Measurements from ENCODE around the gene B3GLCT. TPM values are rescaled to one million over a fixed set of nuclear protein-coding genes. Genes with fewer than 3 reads are reported as not detected.

Gene B3GLCT
- total and polyA plus RNA-seq, 5 donors, result 19.8 to 45.1 (median 25.9) TPM

DNA sequence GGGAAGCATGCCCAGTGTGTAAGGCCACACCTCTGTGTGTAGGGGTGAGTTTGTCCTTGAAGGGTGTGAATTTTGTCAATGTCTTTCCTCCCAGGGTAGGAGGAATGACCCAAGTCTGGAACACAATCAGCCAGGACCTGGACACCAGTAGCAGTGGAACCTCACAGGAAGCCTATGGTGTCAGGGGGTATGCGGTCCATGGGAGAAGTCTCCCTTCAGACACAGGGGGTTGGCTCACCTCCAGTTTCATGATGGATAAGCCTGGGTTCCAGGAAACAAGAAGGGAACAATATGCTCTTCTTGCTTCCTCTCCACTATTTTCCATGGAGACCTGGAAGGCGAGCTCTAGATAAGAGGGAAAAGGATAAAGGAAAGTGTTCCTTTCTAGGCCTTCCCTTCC, 23.9 kb downstream of the B3GLCT start:
- DNase-seq (peak in 1 of 3 donors; percentile 31), ATAC-seq (peak; percentile 63 to 89)
- Histone ChIP-seq H3K4me3 (ENCODE audit: low read length) (no peak overlapping the region), H3K4me1 (ENCODE audit: control insufficient read depth, insufficient read depth, low read length) (peaks cover 15% of the 10 kb centered on the region), H3K27me3 (ENCODE audit: control insufficient read depth, insufficient read depth) (no peaks in the 10 kb centered on the region), H3K9me3 (ENCODE audit: control insufficient read depth, low read length) (no peaks in the 10 kb centered on the region), H3K27ac (ENCODE audit: low read length) (peak overlapping the region; percentile 86)
- intact Hi-C loops (cut with DNase I), result no loop called here
- WGBS, result 59% methylated on average over 2 of the region's 2 CpGs

DNA sequence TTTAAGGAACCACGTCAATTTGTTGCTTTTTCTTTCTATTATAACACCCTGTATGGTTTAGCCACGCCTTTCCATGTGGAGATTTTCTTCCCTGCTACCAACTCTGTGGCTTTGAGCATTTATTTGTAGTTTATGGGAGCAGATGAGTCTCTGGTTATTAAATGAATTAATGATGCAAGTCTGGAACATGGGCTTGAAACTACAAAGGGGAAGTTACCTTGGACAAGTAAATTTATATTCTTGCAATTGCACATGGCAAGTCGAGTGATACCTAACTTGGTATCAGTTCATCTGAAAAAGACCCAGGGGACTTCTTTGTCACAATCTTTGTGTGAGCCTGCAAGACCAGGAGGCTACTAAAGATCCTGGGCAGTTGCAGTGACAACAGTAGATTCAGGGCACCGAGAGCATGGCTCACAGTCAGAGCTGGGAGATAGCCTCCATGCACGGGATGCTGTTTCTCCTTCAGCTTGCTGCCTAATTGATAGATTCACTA, 24.4 kb downstream of the B3GLCT start:
- Histone ChIP-seq H3K4me1 (ENCODE audit: control insufficient read depth, insufficient read depth, low read length) (peaks cover 15% of the 10 kb centered on the region), H3K27me3 (ENCODE audit: control insufficient read depth, insufficient read depth) (no peaks in the 10 kb centered on the region), H3K9me3 (ENCODE audit: control insufficient read depth, low read length) (no peaks in the 10 kb centered on the region), H3K27ac (ENCODE audit: low read length) (peak overlapping the region; percentile 86), H3K4me3 (ENCODE audit: low read length) (no peak overlapping the region)
- DNase-seq (no peak), ATAC-seq (no peak)
- intact Hi-C loops (cut with DNase I), result no loop called here
- 81% methylated on average over 5 of the region's 5 CpGs for whole genome bisulfite sequencing

DNA sequence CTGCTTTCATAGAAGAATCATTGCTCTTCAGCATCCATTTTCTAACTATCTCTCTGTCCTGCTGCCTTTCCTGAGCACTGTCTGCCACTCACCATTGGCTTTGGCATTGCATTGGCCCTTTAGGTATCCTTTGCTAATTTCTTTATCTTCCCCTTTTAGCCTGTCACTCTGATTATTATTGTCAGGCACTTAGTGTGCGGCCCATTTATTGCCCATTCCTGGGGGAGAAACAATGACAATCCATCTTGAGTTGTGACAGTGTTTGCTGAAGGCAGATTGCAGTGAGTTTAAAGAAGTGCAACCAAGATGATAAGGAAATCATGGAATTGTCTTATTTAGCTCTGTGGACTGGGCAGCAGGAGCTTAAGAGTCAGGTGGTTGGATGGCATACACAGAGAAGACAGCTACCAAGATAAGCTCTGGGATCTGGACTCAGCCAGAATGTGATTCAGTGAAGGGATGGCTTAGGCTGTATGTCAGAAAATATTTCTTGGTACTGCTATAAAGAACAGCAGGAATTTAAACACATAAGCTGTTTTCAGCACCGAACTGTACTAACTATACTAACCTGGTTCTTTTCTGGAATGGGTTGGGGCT, 25.3 kb downstream of the B3GLCT start:
- Histone ChIP-seq H3K4me3 (ENCODE audit: low read length) (no peak overlapping the region), H3K27ac (ENCODE audit: low read length) (peak overlapping the region; percentile 75), H3K9me3 (ENCODE audit: control insufficient read depth, low read length) (no peaks in the 10 kb centered on the region), H3K4me1 (ENCODE audit: control insufficient read depth, insufficient read depth, low read length) (peaks cover 13% of the 10 kb centered on the region), H3K27me3 (ENCODE audit: control insufficient read depth, insufficient read depth) (no peaks in the 10 kb centered on the region)
- DNase-seq, result no peak
- WGBS, result 54% methylated on average over 2 of the region's 2 CpGs
- intact Hi-C loops (cut with DNase I), result no loop called here
- ATAC-seq, result no peak

DNA sequence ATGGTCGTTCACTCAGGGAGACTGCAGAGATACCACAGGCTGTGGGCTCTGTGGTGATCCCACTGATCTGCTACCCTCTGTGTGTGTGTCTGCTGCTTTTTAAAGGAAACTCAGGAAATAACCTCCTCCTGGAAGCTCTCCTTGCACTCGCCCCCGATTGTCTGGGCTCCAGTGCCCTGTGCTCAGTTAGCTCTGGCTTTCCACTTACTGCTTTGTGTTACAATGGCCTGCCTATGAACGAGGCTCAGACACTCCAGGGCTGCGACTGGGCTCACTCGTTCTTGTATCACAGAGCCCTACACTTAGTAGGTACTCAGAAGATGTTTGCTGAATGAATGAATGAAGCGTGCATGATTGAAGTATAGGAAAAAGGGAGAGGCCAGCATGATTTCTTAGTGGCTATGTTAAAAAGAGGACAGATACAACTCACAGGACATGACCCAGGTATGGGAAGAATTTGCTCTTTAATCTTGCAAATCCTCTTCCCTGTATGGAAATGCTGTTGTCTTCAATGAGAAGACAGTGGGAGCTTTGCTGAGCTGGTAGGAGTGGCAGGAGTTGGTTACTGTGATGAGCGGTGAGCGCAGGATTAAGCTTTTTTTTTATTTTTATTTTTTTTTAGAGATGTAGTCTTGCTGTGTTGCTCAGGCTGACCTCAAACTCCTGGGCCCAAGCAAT, 26.4 kb downstream of the B3GLCT start:
- no peaks in the 10 kb centered on the region for H3K27me3 ChIP-seq (ENCODE audit: control insufficient read depth, insufficient read depth)
- WGBS, result 83% methylated on average over 9 of the region's 9 CpGs
- H3K4me1 ChIP-seq (ENCODE audit: control insufficient read depth, insufficient read depth, low read length), result peaks cover 13% of the 10 kb centered on the region
- no peaks in the 10 kb centered on the region for H3K9me3 ChIP-seq (ENCODE audit: control insufficient read depth, low read length)
- H3K4me3 ChIP-seq (ENCODE audit: low read length), result no peak overlapping the region
- no peak for DNase-seq
- peak overlapping the region; percentile 70 for H3K27ac ChIP-seq (ENCODE audit: low read length)
- ATAC-seq, result no peak
- intact Hi-C loops (cut with DNase I), result no loop called here

DNA sequence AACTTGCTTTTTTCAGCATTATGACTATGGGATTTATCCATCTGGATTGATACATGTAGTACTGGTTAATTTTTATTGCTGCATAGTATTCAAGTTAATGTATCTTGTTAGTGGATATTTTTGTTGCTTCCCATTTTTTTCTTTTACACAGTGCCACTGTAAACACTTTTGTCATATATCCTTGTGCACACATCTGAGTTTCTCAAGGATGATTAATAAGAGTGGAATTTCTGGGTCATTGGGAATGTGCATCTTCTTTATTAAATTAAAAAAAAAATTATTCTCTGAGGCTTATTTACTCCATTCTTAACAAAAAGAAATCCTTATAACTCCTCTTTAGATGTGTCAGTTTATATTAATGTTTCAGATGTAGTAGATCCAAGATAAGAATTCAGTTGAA, 27.3 kb downstream of the B3GLCT start:
- ATAC-seq (no peak), DNase-seq (no peak)
- no peaks in the 10 kb centered on the region for H3K9me3 ChIP-seq (ENCODE audit: control insufficient read depth, low read length)
- no peaks in the 10 kb centered on the region for H3K27me3 ChIP-seq (ENCODE audit: control insufficient read depth, insufficient read depth)
- H3K27ac ChIP-seq (ENCODE audit: low read length), result no peak overlapping the region
- intact Hi-C loops (cut with DNase I), result no loop called here
- peaks cover 13% of the 10 kb centered on the region for H3K4me1 ChIP-seq (ENCODE audit: control insufficient read depth, insufficient read depth, low read length)
- H3K4me3 ChIP-seq (ENCODE audit: low read length), result no peak overlapping the region

DNA sequence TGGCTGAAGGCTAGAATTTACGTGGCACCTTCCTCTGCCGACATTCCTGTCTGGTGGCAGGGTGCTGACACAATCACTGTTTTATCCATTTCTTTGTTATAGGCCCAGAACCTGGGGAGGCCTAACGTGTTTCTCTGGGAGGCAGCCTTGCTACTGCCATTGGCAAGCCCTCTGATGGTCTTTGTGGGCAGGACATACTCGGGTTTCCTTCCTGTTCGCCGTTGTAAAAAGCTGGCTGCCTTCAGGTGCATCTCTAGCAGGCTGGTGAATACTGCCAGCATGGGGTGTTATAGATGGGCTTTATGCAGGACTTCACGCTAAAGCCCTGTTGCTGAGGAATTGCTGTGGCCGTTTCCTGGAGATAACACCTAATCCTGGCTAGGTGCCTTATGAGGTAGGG, 28.1 kb downstream of the B3GLCT start:
- H3K9me3 ChIP-seq (ENCODE audit: control insufficient read depth, low read length), result no peaks in the 10 kb centered on the region
- 56% methylated on average over 8 of the region's 8 CpGs for WGBS
- peak overlapping the region; percentile 42 for H3K27ac ChIP-seq (ENCODE audit: low read length)
- ATAC-seq, result no peak
- H3K4me1 ChIP-seq (ENCODE audit: control insufficient read depth, insufficient read depth, low read length), result peaks cover 11% of the 10 kb centered on the region
- no peaks in the 10 kb centered on the region for H3K27me3 ChIP-seq (ENCODE audit: control insufficient read depth, insufficient read depth)
- intact Hi-C loops (cut with DNase I), result no loop called here
- no peak overlapping the region for H3K4me3 ChIP-seq (ENCODE audit: low read length)
- DNase-seq, result no peak

DNA sequence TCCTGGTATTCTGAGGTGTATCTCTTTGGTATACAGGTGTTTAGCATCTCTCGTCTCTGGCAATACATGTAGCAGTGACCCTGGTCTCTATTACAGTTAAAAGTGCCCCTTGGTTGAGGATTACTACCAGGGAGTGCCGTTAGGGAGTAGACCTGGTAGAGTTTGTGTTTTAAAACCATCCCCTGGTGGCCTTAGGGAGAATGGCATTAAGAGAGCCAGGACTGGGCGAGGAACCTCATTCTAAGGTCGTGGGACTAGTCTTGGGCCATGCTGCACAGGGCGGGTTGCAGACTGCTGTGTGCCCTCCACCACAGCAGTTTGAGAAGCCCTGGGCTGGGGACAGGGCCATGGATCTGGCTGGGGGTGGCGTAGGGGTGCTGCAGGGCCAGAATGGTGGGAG, 35.0 kb downstream of the B3GLCT start:
- Histone ChIP-seq H3K9me3 (ENCODE audit: control insufficient read depth, low read length) (no peaks in the 10 kb centered on the region), H3K4me1 (ENCODE audit: control insufficient read depth, insufficient read depth, low read length) (no peaks in the 10 kb centered on the region), H3K27me3 (ENCODE audit: control insufficient read depth, insufficient read depth) (no peaks in the 10 kb centered on the region), H3K27ac (ENCODE audit: low read length) (no peak overlapping the region), H3K4me3 (ENCODE audit: low read length) (no peak overlapping the region)
- ATAC-seq, result peak in 1 of 2 donors; percentile 55
- 81% methylated on average over 6 of the region's 6 CpGs for WGBS
- intact Hi-C loops (cut with DNase I), result loop anchor here (5.0 to 10.0 kb wide), 3 partner anchors 188 to 508 kb away; no protein-coding TSS in a partner anchor
- no peak for DNase-seq

DNA sequence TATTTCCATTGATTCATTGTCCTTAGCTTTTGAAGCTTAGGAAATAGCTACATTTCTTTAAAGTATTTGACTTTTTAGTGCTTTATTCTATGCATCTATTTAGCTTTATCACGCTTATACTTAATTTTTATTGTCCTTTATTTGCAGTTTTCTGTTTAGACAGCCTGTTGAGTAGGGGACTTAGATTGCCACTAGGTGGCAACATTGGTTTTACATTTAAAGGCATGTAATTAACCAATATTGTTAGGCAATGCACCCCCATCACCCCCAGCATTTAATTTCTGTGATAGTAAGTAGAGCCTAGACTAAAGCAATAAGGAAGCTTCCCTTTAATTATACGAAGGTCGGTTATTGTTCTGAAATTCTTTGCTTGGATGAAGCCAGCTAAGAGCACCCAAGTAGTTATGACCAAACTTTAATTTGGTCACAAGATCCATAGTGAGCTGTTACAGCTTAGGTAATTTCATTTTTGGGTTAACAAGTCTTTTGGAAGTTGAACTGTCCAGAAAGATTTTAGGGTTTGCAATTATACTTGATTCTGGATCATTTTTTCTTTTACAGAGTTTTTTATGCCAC, 36.5 kb downstream of the B3GLCT start:
- 55% methylated on average over 3 of the region's 3 CpGs for WGBS
- Histone ChIP-seq H3K4me1 (ENCODE audit: control insufficient read depth, insufficient read depth, low read length) (no peaks in the 10 kb centered on the region), H3K9me3 (ENCODE audit: control insufficient read depth, low read length) (no peaks in the 10 kb centered on the region), H3K4me3 (ENCODE audit: low read length) (no peak overlapping the region), H3K27ac (ENCODE audit: low read length) (no peak overlapping the region), H3K27me3 (ENCODE audit: control insufficient read depth, insufficient read depth) (no peaks in the 10 kb centered on the region)
- DNase-seq (no peak), ATAC-seq (no peak)
- intact Hi-C loops (cut with DNase I), result loop anchor here (2.0 to 10.0 kb wide), 4 partner anchors 186 to 506 kb away; no protein-coding TSS in a partner anchor

DNA sequence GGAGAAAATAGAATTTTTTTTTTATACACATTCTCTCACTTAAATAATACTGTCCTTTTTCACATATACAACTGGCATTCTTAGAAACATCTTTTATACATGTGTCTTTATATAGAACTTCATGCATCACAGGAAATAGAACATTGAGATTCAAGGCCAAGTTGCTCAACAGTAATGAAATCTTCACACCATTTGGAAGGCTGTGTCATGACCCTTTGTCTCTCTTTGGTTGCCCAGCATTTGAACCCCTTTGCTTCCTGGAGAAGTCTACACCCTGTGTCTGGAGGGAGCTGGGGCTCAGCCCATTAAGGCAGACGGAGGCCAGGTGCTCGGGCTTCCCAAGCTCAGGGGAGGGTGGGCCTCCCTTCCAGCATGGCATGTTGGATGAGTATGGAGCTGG, 41.1 kb downstream of the B3GLCT start:
- H3K27me3 ChIP-seq (ENCODE audit: control insufficient read depth, insufficient read depth), result no peaks in the 10 kb centered on the region
- ATAC-seq (no peak), DNase-seq (peak in 1 of 3 donors; percentile 28)
- H3K9me3 ChIP-seq (ENCODE audit: control insufficient read depth, low read length), result no peaks in the 10 kb centered on the region
- intact Hi-C loops (cut with DNase I), result no loop called here
- no peak overlapping the region for H3K27ac ChIP-seq (ENCODE audit: low read length)
- WGBS, result 92% methylated on average over 2 of the region's 2 CpGs
- H3K4me1 ChIP-seq (ENCODE audit: control insufficient read depth, insufficient read depth, low read length), result no peaks in the 10 kb centered on the region
- no peak overlapping the region for H3K4me3 ChIP-seq (ENCODE audit: low read length)

DNA sequence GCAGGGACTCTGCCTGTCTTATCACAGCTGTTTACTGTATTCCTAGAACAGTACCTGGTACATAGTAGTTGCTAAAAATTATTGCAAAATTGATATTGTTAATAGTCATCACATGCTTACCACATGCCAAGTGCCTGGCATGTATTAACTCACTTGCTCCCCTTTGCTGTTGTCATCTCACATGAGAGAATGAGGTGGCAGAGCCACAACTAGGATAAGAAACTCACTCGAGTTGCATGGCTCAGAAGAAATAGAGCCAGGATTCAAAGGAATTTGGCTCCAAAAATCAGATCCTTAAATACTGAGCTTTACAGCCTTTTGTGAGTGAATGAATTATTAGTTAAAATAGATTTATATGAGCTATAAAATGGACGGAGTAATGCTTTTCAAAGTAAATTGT, 42.6 kb downstream of the B3GLCT start:
- Histone ChIP-seq H3K4me3 (ENCODE audit: low read length) (no peak overlapping the region), H3K27ac (ENCODE audit: low read length) (no peak overlapping the region), H3K4me1 (ENCODE audit: control insufficient read depth, insufficient read depth, low read length) (no peaks in the 10 kb centered on the region), H3K9me3 (ENCODE audit: control insufficient read depth, low read length) (no peaks in the 10 kb centered on the region), H3K27me3 (ENCODE audit: control insufficient read depth, insufficient read depth) (no peaks in the 10 kb centered on the region)
- intact Hi-C loops (cut with DNase I), result no loop called here
- ATAC-seq (peak in 1 of 2 donors; percentile 48), DNase-seq (no peak)
- 54% methylated on average over 2 of the region's 2 CpGs for WGBS

DNA sequence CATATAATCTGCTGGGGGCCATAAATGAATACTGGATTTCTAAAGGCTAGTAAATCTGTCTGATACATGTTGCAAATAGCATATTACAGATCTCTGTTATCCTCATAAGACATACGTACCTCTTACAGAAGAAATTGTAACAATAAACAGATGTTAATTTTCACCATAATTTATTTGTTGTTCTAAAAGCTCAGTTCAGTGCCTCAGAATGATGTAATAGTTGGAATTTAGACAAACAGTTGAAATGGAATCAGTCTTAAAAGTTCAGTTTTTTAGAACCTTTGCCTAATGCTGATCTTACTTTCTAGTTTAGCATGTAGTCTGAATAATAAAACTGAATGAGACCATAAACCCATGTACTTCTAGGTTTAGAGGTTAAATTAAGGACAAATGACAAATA, 43.1 kb downstream of the B3GLCT start:
- no peak for ATAC-seq

More for the DNA sequence above, 43.1 kb downstream of the B3GLCT start:
- WGBS, result 39% methylated on average over 1 of the region's 1 CpG
- Histone ChIP-seq H3K27ac (ENCODE audit: low read length) (no peak overlapping the region), H3K4me3 (ENCODE audit: low read length) (no peak overlapping the region), H3K9me3 (ENCODE audit: control insufficient read depth, low read length) (no peaks in the 10 kb centered on the region), H3K4me1 (ENCODE audit: control insufficient read depth, insufficient read depth, low read length) (no peaks in the 10 kb centered on the region), H3K27me3 (ENCODE audit: control insufficient read depth, insufficient read depth) (no peaks in the 10 kb centered on the region)
- DNase-seq, result no peak
- intact Hi-C loops (cut with DNase I), result no loop called here

All from right cardiac atrium (tissue), 5 donors.